ENCODE results near the gene SEMA5A. TPM values are rescaled to one million over a fixed set of nuclear protein-coding genes. Genes with fewer than 3 reads are reported as not detected.

The SEMA5A gene
- polyA plus RNA-seq, 1 donor = 27.5 TPM

DNA sequence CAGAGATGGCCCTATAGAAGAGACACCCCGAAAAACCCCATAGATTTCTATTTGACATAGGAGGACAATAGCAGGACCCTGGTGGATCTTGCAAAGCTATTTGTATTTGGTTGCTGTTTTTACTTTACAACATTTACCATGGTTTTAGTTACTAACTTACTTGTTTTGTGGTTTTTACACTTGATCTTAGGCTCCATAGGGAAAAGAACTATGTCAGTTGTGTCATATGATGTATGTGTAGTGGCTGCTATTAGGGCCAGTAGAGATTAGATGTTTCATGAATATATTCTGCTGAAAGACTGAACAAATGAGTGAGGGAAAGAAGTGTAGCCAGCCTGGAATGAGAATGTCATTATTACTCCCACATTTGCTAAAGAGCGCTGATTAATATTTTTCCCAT lies 388.1 kb downstream of the SEMA5A start:
- DNase-seq = no peak

DNA sequence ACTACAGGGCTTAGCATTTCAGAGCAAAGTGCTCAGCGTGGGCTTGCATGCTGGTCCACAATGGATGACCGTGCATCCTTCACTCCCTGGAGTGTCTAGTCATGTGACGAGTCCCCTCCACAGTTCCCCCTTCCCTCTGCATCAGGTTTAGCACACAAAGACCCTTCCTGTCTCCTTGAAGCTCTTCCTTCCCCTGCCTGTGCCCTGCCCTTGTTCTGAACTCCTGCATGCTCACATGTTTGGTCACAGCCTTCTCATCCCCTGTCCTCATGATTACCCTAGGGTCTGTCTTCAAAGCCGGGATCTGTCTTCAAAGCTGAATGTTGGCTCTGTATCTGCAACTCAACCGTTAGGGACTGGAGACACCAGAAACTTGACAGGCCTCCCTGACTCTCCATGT lies 388.9 kb downstream of the SEMA5A start:
- DNase-seq = no peak

DNA sequence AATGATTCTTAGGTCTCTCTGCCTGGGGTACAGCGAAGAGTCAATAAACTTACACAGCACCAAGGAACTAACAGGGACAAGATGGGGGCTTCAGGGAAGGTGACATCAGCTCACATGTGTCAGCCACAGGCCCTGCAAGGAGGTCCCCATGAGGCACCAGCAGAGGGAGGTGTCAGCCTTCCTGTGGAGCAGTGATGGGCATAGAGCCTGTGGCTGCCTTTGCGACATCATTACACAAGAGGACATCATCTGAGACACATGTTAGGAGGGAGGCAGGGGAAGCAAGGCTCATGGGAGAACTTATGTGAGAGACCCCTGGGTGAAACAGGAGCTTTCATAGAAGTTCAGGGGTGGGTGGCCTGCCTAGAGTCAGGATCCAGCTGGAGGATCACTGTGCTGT lies 389.6 kb downstream of the SEMA5A start:
- DNase-seq = no peak

DNA sequence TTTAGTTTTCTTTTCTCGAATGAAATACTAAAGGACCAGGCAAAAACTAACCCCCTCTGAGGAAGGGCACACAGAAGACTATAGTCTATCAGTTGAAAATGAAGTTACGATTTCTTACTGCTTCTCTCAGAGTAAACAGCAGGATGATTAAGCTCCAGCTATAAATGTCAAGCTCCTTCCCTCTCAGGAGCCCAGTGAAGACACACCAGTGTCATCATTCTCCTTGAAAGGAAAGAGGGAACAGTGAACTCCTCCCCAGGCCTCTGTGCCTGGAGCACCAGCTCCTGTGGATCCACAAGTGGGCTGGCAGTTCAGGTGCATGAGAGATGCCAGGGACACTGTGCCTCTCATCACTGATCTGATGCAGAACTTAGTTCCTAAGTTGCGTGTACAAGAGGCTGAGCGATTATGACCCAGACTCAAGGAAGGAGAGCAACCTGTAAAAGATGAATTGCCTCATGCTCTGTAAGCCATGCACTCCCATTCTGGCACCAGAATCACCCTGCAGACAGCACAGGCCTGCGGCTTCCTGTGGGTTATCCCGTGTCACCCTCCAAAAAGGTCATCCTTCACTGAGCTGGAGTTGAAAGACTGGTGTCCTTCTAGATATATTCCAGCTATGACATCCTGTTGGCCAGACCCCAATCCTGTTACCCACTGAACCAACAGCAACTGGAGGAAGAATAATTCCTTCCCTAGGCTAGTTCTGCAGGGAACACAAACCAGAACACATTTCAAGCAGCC lies 394.0 kb downstream of the SEMA5A start:
- DNase-seq = no peak

DNA sequence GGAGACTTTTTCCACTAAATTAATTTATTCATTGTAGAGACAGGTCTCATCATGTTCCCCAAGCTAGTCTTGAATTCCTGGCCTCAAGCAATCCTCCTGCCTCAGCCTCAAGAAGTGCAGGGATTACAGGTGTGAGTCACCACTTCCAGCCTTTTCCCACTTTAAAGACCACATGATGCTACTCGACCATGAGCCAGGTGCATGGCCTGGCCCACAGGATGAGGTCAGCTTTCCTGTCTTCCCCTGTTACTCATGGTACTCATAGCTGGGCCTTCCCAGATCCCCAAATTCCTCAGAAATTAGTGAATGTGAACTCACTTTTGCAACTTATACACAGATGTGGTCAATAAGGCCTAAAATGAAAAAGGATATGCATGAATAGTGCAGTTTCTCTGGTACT lies 395.9 kb downstream of the SEMA5A start:
- no peak for DNase-seq

DNA sequence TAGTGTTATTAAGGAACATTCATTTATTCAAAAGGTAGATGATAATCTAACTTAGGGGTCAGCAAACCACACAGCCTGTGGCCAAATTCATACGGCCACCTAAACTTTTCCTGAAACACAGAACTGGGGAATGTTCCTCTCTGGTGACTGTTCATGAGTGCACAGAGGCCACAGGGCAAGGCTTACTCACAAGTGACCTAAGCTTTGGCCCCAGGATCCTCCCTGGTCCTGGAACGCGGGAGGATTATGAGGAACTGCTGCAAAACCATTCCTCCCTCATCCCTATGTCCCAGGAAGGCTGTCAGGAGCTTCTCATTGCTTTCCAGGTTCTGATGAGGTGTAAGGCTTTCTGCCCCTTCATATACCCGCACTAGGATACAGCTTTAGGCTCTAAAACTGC lies 397.6 kb downstream of the SEMA5A start:
- no peak for DNase-seq

DNA sequence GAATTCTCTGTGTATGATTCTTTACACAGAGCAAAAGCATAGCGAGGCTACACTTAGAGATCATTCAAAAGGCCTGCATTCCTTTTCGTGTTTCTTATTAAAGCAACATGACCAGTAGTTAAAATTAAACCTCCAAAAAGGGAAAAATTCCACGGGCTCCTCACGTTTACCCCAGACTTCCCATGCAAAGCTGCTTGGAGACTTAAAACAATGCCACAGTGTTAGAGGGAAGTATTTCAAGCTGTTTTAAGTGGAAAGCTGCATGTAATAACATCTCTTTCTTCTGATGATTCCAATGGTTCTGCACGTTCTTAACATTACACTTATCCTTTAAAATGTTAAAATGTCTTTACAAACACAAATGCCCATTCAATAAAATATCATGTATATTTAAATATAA lies 405.2 kb downstream of the SEMA5A start:
- DNase-seq = no peak

DNA sequence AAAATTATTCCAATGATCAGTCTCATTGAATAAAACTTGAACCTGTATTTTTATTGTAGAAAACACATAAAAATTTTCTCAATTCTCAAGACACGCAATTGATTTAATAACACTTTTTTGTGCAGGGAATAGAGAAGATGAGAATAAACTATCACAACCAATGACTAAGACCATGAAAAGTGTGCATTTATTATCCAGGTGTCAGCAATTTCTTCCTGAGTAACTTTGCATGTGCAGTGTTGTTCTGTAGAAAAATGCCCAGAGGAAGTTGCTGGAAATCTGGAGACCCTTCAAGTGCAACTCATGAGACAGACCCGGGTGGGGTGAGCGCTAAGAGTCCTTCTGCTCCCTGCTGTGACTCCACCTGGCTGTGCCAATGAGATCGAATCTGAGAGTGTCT lies 405.7 kb downstream of the SEMA5A start:
- DNase-seq = no peak

DNA sequence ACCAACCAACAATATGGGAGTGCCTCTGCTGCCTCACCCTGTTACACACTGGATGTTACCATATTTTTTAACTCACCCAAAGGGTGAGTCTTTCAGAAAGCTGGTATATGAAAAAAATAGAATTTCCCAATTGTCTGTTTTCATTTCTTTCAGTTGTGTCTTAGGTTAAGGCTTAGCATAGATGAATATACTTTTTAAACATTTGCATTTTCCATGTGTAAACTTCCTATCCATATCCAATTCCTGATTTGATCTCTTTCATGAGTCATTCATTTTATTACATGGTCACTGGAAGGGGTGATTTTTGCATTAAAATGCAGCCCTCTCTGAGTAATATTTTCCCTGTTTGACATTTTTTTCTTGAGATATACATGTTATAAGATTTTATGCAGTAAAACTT lies 406.5 kb downstream of the SEMA5A start:
- no peak for DNase-seq

DNA sequence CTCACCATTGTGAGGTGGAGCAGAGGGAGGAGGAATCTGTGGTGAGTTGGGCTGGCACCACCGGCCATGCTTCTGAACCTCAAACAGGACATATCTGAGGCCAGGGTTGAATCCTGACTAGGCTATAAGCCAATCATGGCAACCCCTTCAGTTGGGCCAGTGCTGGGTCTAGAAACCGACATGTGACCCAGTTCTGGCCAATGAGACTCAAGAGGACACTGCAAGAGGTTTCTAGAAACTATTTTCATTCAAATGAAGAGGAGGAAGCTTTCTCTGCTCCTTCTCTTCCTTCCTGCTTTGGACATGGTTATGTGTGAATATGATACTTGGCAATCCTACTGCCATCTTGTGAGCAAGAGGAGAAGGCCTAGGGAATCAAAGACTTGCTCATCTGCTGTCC lies 417.7 kb downstream of the SEMA5A start:
- no peak for DNase-seq

DNA sequence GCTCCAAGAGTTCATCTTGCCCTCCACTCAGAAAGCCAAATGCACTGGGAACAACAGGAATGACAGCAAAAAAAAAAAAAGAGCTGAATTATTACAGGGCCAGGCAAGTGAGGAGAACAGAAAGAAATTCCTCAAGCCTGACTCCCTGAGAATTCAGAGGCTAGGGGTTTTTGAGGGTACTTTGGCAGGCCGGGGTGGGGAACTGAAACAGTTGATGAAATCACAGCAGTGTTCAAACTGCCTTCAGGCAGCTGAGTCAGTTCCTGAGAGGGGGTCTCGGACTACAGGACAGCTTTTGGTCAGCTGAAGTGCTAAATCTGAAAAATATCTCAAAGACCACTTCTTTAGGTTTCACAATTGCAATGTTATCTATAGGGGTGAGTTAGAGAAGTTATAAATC lies 419.4 kb downstream of the SEMA5A start:
- no peak for DNase-seq

DNA sequence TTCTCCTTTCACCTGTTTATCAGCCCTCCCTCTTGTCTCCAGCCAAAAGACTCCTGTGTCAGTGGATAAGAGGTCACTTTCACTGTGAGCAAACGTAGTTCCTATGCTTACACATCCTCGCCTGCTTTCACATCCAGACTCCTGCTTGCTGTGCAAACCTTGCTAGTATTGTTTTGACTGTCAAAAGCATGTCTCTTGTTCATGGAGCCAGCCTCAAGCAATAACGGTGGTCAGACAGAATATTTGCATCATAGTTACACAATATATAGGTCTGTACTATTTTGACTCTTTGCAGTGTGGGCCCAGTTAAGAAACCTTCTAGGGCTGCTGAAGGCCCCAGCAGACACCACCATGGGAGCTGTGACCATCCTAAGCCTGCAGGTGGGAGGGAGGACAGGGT lies 420.0 kb downstream of the SEMA5A start:
- DNase-seq = no peak

DNA sequence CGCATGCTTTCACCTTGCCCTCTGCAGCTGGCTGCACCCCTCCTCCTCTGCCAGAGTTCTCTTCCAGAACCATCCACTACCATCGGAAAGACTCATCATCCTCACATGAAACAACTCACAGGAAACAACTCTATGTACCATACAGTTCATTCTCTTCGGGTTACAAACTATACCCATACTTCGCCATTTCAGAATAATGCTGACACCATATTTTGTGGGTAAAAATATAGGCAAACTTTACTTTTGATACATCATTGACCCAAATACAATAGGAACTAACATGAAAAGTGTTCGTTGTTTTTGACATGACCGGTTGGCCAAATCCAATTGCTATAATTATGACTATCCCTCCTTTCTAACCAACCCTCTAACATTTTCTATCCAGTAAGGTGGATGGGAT lies 421.0 kb downstream of the SEMA5A start:
- DNase-seq = no peak

DNA sequence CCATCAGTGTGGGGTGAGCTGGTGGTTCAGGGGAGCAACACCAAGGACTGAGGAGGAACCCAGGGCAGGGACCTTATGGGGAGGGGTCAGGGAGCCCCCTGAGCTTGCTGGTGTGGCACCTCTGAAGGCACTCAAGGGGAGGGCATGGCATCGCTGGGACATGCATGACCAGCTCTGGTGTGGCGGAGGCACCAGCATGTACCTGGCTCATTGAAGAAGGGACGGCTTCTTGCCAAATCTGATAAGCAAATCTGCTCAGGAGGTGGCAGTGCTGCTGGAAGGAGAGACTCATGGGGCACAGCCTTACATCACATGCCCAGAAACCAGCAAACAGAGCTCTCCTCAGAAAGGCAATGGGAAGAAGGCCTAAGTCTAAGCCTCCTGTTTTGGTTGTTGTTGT lies 421.8 kb downstream of the SEMA5A start:
- no peak for DNase-seq

DNA sequence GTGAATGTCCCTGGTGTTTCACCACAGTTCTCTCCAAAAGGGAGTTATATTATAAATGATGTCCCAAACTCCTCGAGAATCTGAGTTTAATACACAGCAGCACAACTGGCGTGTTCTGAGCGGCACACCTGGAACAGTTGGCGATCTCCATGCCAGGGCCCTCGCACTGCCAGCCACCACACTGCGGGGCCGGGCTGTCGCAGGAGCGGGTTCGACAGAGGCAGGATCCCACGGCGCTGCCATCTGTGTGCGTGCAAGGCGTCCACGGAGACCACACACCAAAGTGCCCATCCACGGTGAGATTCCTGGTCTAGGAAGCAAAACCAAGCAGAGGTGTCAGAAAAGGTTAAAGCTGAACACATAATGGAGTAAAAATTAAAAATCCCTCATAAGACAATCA lies 423.3 kb downstream of the SEMA5A start:
- no peak for DNase-seq

DNA sequence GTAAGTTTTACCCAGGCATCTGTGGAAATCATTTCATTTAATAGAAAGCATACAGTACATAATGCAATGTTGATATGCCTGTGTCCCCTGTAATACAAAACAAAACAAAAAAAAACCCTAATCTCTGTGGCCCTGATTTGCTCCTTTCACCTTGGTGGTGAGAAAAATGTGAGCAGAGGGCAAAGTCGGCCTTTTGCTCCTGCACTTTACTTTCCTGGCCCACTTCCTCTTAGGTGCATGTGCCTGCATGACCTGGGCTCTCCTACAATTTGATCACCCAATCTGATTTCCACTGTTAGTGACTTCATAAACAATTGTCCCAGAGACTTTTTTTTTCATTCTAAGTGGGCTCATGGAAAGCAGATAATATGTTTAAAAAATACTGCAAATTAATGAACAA lies 424.3 kb downstream of the SEMA5A start:
- no peak for DNase-seq

DNA sequence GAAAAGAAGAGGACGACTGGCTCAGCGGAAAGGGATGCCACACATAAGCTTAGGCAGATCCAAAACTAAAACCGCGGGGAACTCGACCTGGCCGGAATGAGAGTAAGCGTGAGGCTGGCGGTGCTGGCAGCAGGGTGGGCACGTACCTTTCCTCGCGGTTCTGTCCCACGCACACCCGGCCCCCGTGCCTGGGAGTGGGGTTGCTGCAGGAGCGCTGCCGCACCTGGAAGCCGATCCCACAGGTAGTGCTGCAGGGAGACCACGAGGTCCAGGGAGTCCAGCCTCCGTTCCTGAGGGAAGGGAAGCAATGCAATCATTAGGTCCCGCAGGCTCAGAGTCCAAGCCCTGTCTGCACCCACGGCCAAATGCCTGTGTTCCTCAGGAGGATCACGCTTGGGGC lies 427.0 kb downstream of the SEMA5A start:
- DNase-seq = no peak

DNA sequence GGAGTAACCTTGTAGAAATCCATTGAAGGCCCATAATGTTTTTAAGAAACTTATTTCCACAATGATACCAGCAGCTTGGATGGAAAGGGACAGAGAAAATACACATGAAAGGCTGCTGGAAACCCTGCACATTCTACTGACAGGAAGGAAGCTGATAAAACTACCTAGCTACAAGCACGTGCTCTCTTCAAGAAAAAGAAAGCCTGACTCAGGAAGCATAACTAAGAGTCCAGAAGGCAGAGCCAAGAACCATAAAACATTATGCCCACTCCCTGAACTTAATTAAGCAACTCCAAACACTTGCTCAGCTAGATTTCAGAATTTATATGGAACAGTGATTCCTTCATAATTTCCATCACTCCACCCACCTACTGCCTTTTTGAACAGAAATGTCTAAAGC lies 430.8 kb downstream of the SEMA5A start:
- DNase-seq = no peak

DNA sequence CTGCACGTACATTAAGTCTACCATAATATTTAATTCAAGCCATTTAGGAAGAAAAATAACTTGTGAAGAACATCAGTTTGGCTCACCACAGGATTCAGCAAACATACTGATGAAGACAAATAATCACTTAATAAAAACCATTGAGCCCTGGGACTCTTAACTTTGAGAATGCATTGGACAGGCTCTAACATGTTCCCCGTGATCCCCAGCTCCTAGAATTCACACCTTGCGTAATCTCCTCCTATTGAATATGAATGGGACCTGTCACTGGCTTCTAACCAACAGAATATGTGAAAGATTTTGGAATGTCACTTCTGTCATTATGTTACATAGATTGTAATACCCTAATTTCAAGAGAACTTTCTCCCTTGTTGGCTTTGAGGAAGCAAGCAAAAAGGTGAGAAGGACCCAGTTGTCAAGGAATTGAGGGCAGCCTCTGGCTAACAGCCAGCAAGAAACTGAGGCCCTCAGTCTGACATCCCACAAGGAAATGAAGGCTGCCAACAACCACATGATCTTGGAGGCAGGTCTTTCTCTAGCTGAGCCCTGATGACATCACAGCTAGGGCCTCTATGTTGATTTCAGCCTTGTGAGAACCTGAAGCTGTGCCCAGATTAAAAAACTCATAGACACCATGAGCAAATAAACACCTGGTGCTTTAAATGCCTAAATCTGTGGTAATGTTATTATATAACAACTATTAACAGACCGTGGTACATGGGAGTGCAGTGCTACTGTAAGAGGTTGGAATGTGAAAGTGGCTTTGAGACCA lies 433.2 kb downstream of the SEMA5A start:
- no peak for DNase-seq

DNA sequence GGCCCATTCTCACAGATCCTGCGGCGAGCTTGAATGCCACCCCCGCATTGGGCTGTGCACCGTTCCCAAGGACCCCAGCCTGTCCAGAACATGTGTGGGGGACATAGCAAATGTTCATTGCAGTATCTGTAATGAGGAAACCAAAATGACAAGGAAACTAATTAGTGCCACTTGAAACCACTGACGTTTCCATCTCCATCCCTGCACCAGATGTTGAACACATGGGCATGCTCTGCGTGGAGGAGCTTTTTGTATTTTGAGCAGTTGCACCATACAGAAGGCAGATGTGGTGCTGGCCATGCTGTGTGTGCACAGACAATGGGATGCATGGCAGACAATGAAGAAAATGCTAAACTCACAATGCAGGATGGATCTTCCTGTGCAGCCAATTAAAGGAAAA lies 437.7 kb downstream of the SEMA5A start:
- DNase-seq = no peak

DNA sequence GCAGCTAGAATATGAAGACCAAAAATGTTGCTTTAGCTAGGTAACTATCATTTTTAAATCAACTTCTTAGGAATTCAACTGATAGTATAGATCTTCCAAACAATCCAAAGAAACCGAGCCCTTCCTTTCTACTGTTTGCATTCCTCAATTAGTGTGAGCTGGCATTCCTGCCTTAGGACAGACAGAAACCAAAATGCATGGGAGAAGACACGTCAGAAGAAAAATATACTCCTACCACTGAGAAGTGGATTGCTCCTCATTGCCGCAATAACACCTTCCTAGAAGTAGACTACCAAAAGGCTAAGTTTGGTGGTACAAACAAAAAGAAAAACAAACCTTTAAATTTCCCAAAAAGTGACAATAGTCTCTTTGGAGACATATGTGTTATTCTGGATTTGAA lies 440.0 kb downstream of the SEMA5A start:
- no peak for DNase-seq

DNA sequence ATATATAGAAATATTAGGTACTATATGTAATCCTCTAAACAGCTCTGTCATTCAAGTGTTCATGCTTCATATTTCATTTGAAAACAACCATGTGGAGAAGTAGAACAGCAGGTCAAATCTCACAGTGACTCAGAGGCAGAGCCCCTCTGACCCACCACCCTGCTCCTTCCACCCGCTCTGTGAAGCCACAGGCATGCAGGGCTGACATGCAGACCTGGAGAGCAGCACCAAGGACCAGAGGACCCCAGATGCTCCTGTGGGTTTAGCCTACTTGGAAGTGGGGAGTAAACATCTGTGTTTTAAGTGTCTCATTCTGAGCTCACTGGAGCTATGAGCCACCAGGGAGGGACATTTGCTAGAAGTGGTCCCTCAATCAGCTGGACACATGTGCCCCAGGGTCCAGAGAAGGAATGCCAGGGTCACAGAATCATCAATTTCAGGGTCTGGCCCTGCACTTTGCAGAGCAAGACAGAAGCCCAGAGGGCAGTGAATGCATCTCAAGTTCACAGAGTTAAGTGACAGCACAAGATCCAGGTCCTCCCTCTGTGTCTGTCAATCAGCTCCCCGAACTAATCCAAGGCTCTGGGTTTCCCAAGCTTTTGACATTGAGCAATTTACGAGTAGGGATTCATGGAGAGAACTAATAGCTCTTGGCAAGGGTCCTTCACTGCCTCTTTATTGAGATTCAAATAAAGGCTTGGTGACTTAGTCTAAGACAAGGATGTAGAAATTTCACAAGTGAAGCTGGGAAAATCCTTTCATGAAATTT lies 441.1 kb downstream of the SEMA5A start:
- DNase-seq = no peak

DNA sequence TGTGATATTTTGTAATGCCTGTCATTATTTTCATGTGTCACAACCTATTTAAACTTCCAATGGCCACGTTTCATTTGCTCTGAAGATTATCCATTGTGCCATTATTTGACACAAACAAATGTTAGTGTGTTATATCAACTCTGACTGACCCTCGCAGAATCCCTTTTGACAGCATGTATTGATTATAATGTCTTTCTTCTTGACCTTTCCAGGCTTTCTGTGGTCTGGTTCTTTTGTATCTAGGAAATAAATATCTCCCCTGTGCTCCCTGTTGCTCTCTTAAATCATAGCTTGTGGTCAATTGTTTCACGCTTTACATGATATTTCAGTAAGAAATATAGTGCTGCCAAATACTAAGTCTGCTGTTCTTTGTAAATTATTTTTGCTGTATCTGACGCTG lies 442.6 kb downstream of the SEMA5A start:
- no peak for DNase-seq

DNA sequence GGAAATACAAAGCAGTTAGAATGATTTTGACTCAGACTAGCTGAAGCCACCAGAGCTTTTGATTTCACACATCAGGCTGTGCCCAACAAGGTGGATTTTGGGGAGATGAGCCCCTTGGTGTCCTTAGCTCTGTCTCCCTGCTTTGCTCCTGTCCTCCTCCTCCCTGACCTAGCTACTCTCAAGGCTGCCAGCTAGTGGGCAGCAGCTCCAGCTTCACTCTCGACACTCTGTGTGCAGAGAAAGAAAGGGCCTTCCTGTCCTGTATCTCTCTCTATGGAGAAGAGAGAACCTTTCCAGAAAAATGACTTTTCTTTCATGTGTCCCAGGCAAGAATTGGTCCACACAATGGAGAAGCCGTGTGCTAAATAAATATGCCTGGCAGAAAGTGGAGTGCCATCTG lies 446.2 kb downstream of the SEMA5A start:
- DNase-seq = no peak

Measured in hindlimb muscle (tissue), 1 donor.